Liver (tissue), 3 donors: Measurements from ENCODE around the gene WDR12.

Source experiments
- ATF3 ChIP-seq: IDR thresholded peaks from 2 replicates; pipeline ENCODE4 v1.6.1; 2016; ENCODE audit warnings: antibody characterized with exemption
- CTCF ChIP-seq: fragments of 150-350 bp; IDR thresholded peaks from 2 replicates; pipeline ENCODE4 v1.5.1; 2017; ENCODE audit warnings: improper control_type of control experiment, low read depth, low read length; ENCODE audit not compliant: missing input control
- FOXA1 ChIP-seq: IDR thresholded peaks from 2 replicates; pipeline ENCODE4 v1.6.1; 2016; ENCODE audit warnings: antibody characterized with exemption
- MAX ChIP-seq: IDR thresholded peaks from 2 replicates; pipeline ENCODE4 v1.6.1; 2016; ENCODE audit warnings: antibody characterized with exemption
- REST ChIP-seq: IDR thresholded peaks from 2 replicates; pipeline ENCODE4 v1.6.1; 2016; ENCODE audit warnings: antibody characterized with exemption, mild to moderate bottlenecking
- SP1 ChIP-seq: IDR thresholded peaks from 2 replicates; pipeline ENCODE4 v1.6.1; 2018; ENCODE audit warnings: antibody characterized with exemption, mild to moderate bottlenecking
- TAF1 ChIP-seq: conservative IDR thresholded peaks from 2 replicates; pipeline ENCODE4 v1.6.1; 2016; ENCODE audit warnings: antibody characterized with exemption, mild to moderate bottlenecking
- ZBTB33 ChIP-seq: IDR thresholded peaks from 2 replicates; pipeline ENCODE4 v1.6.1; 2016; ENCODE audit warnings: antibody characterized with exemption
- donor health status: healthy.
- donor health status: healthy.

- TF ChIP-seq CTCF (no peak), ZBTB33 (no peak), FOXA1 (no peak), MAX (no peak), REST (no peak), ATF3 (no peak), TAF1 (no peak), SP1 (no peak)
Measured at GRCh38 chr2:202909394-202910192, 1.9 kb downstream of the WDR12 start.
